GM18499 (cell line): ENCODE data around the gene SYNE2.

Source experiments
- ATAC-seq: cut with Tn5 transposase; IDR thresholded peaks from one replicate; pipeline ENCODE4 v1.9.1; 2021; ENCODE audit warnings: moderate number of reproducible peaks; ENCODE audit not compliant: insufficient read depth, unreplicated experiment

The SYNE2 gene

DNA sequence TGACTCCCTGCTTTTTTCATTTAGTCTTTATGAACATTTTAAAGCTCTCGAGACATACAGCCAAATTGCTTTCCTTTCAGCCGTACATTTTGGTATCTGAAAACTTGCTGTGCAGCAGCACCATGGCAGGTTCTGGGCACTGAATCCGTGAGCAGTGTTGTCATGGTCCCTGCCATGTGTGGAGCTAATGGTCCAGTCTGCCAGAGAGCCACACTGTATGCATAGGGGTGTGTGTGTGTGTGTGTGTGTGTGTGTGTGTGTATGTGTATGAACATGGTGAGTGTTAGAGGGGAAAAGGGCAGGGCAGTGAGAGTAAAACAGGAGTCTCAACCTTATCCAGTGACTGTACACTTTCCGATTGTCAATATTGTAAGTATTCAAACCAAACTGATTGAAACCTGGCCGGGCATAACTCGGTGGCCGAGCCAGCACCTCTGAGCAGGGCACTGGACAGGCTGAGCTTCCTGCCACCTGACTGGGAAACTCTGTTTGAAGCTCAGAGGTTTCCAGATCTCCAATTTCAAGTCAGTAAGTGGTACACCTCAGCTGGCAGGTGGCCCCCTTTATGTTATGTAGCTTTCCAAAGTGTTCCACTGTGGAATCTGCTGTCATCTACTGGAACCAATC lies 331.4 kb downstream of the SYNE2 start:
- no peak for ATAC-seq

DNA sequence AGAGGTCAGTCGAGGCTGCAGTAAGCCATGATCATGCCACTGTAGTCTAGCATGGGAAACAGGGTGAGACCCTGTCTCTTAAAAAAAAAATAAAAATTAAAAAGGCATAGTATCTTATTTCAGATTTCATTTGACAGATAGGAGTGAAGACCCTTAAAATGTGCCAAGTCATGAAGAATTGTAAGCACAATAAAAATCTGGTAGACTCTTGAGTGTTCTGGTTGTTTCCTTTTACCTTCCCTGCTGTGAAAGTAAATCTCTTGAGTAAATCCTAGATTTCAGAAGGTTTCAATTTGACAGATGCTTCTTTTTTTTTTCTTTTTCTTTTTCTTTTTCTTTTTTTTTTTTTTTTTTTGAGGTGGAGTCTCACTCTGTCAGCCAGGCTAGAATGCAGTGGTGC lies 332.4 kb downstream of the SYNE2 start:
- no peak for ATAC-seq

DNA sequence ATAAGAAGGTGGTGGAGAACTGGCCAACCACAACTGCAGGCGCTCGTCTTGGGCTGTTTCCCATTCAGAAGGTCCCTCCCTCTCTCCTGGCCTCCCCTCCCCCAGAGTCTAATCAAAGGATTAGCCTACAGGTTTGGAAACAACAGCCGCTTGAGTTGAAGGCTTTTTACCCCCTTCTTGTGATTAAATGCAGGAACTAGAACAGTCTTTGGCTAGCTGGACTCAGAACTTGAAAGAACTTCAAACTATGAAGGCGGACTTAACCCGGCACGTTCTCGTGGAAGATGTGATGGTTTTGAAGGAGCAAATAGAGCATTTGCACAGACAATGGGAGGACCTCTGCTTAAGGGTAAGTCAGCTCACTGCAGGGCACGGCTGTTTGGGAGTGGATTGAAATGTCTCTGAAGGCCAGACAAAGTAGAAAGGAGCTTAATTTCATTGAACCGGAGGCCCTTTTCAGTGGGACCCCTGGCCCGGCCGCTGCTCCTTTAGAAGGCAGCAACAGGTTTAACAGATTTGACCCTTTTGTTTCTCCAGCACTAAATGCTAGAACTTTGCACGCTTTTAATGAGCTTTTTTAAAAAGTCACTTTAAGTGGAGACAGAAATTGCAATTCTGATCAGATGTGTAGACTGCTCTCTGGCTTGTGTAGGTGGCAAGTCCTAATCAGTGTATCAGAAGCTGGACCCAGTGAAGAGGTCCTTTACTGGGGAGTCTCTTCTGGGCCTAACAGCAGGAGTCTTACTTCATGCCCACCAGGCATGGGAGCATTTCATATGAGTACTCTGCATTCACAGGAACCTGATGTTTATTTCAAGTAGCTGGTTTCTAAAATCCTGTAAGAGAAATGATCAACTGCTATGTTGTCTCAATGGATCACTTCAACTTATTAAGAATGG lies 333.7 kb downstream of the SYNE2 start:
- ATAC-seq: no peak

DNA sequence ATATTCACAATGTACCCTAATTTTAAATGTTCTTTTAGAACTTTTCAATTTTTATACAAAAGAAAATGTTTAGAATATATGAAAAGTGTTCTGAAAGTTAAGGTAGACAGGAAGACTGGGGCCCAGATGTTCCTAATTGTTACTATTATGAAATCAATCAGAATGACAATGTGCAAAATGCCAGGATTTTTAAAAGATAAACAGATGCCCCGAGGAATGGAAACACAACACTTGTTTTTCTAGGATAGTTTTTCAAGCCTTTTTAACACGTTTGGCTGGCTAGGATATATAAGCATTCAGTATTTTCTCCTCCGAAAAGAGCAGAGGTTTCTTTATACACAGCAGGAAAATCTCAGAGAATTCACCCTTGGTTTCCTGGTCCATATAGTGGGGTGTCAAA lies 334.5 kb downstream of the SYNE2 start:
- ATAC-seq: no peak

DNA sequence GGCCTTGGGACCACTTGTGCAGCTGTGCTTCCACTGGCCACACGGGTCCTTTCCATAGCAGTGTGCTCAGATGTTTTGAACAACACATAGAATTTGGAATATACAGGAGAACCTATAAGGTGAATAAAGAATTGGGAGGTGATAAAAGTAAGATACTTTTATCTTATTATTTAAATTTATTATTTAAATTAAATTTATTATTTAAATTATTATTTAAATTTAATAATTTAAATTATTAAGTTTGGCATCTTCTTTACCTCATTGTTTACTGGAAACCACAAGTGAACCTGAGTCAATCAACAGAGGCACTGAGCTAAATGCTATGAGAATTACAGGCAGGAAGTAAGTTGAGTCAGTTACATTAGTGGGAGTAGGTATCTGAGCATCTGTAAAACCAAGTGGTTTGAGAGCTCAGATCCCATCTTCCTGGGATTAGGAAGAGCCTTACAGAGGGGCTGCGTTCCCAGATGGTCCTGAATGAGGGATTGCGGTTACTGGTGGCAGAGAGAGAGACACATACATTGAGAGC lies 338.2 kb downstream of the SYNE2 start:
- no peak for ATAC-seq

DNA sequence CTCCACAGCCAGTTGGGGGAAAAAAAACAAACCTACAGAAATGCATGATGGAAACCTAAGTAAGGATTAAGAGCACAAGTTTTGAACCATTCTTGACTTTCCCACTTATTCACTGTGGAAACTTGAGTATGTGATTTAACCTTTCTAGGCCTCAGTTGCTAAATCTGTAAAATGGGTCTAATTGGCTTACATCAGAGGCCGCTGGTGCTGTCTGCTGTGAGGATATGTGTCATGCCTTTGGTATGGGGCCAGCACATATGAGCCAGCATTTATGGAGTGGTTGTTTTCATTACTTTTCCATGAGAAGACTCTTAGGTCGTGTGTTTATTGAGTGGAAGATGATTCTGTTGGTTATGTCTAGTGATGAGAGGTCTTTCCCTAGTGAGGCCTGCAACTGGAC lies 339.0 kb downstream of the SYNE2 start:
- ATAC-seq: no peak

DNA sequence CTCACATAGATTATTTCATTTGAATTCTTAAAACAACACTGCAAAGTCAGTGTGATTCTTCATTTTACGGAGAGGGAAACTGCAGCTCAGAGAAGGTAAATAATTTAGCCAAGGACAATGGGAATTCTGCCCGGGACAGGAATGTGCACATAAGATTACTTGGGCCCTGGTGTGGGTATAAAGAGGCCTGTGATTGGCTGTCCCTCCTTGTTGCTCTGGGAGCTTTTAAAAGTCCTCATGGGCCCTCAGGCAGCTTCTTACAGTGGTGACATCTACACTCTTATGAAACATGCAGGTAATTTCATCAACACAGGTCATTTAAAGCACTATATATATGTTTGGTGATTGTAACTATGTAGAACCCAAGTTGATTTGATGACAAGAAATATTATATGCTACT lies 341.0 kb downstream of the SYNE2 start:
- ATAC-seq: no peak

DNA sequence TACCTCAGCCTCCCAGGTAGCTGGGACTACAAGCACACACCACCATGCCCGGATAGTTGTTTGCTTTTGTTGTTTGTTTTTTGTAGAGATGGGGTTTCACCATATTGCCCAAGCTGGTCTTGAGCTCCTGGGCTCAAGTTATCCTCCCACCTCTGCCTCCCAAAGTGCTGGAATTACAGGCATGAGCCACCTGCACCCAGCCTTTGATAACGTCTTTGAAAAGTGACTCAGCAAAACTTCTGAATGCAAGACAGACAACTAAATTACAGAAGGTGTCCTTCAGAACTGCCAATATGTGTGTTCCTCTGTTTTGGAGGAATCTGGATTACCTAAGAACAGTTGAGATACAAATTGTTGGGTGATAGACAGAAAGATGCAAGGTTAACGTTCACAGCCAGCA lies 341.6 kb downstream of the SYNE2 start:
- ATAC-seq: no peak

DNA sequence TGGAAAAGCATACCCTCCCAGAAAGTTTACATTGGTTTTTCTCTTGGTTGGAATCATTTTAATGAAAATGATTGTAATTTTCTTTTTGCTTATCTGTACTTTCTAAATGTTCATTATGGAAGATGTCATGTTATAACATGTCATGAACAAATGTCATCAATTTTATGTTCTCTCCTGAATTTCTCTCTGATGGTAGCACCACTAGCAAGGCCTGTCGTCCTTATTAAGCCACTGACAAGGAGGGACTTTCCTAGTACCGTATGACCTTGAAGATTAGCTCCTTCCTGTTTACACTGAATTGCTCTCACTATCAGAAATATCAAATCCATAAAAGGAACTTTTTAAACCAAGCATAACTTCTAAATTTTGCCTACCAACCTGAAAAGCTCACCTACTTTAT lies 342.4 kb downstream of the SYNE2 start:
- no peak for ATAC-seq

DNA sequence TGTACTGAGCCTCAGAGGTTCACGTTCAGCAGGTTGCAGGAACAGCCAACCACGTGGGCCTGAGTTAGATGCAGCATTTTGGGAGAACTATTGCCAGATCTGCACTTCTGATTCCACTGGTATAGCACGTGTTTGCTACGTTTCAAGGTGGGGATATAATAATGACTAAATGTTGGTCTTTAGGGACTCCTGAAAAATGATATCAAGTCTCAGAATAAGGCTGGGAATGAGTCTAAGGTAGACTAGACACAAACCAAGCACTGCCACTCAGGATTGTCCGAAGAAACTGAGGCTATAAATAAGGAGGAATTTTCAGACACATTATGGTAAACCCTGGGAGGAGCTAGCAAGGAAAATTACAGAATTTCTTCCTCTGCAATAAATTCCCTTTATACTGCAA lies 343.3 kb downstream of the SYNE2 start:
- no peak for ATAC-seq

DNA sequence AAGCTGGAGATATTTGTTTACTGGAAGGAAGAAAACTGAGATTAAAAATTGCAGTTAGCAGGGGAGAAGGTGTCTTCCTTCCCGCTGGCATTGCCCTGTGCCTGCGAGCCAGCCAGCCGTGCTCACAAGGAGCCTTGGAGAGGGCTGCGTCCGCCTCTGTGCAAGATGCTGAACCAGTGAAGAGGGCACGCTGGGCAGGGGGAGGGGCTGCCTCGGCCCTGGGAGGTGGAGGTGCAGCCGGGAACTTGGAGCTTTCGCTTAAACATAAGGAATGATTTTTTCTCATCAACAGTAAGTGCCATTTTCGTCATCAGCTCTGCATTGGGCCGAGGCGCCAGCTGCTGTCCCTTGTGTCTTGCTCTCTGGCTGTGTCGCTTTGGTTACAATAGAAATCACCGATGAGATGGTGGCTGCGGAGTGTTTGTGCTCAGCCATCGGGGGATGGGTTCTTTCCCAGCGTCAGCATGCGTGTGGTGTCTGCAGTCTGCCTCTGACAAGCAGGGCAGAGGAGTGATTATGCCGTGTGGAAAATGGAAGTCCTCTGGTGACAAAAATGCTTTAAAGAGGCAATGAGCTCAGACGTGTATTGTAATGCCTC lies 344.1 kb downstream of the SYNE2 start:
- ATAC-seq: no peak

DNA sequence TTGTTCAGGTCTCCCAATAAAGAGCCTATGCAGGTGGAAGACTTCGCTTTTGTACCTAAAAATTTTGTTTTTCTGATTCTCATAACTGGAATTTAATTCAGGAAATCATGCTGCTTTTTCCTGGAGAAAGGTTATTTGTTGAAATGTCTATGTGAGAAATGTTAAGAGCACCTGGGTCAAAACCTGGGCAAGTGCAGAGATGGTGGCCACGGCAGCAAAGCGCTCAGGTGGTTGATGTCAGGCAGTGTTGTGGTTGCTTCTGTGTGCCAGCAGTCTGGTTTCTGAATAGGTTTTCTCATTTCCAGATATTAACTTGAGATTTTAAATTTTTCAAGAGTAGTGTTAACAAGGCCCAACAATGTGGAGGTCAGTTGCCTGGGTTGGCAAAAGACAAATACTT lies 345.2 kb downstream of the SYNE2 start:
- ATAC-seq: no peak

DNA sequence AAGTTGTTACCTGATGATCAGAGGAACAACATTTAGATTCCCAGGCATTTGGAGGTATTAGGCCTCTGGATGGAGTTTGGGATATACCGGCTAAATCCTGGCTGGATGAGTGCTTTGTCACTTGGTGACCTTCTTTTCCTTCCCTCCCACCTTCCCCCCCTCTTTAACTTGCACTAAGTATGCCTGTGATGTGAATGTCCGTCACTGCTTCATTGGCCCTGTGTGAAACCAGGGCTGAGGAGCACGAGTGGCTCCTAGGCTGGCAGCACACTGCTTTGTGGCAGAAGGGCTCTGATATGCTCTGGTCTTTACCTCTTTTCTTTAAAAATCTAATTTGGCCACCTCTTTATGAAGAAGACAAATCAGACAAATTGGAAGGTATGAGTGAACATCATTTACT lies 345.7 kb downstream of the SYNE2 start:
- ATAC-seq: no peak

DNA sequence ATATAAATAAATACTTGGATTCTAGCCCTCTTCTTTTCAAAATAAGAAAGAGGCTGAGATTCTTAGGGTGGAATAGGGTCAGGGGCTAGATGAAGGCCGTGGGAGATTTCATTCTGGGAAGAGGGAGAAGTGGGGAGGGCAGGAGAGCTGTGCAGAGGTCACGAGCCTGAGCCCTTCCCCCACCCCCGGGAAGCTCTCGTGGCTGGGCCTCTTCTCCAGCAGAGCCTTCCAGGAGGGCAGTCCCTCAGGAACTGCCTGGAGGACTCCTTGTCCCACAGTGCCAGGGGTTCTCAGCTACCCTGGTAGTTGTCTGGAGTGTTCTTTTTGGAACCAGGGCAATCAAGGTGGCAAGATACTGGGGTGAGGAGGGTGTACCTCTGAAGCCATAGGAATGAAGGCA lies 347.4 kb downstream of the SYNE2 start:
- no peak for ATAC-seq

DNA sequence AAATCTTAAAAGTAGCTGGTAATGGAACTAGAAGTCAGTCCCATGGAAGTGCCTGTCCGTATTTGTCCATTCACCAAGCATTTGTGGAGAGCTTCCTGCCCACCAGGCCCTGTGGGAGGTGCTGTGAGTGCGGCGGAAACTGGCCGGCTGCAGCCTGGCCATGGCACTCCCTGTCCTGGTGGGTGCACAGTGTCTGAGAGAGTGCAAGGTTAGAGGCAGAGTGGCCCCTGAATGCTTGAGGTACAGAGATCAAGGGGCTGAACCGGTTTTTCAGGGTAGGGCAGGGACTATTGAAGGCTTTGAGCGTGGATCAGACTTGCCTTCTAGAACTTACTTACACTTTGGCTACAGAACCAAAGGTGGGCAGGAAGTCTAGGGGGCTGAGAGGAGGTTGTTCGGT lies 348.5 kb downstream of the SYNE2 start:
- no peak for ATAC-seq

DNA sequence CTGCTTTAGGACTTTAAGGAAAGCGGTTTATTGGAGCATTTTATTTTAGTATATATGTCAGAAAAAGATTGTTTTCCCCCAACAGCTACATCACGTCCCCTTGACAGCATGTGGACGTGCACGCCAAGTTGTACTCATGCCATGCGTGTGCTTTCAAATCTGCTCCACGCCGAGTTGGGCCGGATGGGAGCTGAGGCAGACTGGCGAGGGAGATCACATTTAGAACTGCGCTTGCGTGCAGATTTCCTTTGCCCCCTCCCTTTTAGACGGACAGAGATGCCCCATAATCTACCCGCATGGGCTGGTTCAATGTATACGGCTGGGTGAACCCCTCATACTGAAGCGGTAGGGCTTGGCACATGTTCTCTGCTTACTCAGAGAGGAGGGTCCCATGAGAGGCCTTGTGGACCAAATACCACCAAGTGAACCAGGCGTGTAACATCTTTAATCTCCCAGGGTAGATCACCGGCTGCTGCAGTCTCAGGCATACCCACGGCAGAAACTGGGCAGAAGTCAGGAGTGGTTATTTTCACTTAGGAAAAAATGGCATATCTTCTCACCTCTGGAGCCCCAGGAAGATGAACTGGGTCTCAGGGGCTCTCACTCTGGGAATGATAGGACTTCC lies 349.2 kb downstream of the SYNE2 start:
- no peak for ATAC-seq

DNA sequence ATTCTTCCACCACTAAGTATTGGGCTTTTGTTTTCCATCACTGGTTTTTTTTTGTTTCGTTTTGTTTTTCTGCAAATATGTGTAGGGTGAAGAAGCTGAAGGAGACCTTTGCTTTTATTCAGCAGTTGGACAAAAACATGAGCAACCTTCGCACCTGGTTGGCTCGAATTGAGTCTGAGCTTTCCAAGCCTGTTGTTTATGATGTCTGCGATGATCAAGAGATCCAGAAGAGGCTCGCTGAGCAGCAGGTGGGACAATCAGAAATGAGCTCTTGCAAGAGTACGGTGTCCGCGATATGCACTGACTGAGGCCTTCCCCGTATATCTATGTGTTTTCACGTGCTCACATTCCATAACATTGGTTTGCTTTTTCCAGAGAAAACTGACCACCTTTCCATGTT lies 349.9 kb downstream of the SYNE2 start:
- no peak for ATAC-seq

DNA sequence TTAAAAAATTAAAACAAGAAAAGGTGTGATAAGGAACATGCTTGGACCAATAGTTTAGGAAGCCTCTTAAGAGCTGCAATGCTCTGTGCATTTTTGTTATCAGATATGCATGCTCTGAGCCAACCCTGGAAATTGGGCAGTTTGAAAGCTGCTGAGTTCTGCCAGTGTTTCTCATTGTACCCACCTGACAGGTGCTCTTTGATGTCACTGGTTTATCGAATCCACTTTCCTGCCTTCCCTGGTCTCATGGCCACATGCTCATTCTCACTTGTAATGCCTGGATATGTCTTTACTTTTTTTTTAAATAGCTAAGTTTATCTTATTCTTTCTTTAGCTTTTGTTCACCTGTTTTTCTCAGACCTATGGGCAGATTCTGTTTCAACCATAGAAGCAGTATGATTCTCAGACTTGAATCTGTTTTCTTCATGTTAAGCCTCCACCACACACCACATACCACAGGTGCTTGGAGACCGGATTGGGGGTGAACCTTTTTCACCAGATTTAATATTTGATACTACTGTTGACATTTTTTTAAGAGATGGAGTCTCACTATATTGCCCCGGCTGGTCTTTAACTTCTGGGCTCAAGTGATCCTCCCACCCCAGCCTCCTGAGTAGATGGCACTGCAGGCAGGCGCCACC lies 350.7 kb downstream of the SYNE2 start:
- ATAC-seq: no peak

DNA sequence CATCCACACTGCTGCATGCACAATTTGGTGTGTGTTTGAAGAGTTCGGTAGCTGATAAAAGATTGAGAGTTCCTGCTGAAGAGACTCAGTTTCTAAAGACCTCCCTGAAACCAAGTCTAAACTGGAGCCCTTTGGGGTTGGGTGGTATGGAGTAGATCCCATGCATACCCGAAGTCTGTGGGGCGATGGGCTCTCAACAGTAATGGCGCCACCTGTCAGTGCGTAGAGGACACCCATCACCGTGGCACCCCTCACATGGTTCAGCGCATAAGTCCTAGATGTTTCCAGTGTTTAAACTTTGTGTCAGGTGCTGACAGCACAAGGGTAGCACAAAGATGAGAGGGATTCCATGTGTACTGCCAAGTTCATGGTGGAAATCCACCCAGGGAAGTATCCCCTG lies 355.5 kb downstream of the SYNE2 start:
- no peak for ATAC-seq

DNA sequence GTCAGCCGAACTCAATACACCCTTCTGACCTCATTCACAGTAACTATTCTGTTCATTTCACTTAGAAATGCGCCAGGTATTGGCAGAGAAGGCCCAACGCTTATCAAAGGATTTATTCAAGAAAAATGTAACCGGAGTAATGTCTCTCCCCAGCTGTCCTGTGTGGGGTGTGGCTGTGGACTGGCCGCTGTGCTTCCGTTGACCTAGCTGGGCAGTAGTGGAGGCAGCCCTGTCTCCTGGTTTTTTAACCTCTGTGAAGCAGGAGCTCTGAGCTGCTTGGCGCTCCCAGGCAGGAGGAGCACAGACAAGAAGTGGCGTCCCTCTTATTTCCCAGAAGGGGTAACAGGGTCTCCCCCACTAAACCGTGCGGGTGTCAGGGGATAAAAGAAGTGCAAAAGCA lies 356.2 kb downstream of the SYNE2 start:
- ATAC-seq: no peak
